Activated T-helper 17 cell treated with anti-CD3 and anti-CD28 coated beads, Interleukin-2, amount 50 U/mL, for 72 hours (primary cell): Measurements from ENCODE around the gene ACVR1C. TPM values are rescaled to one million over a fixed set of nuclear protein-coding genes. Genes with fewer than 3 reads are reported as not detected.

Experiments used
- ATAC-seq: fragments of 150-1000 bp; cut with Tn5 transposase; replicated peaks from 2 replicates; pipeline ENCODE4 v1.10.0; 2021; ENCODE audit warnings: mild to moderate bottlenecking, moderate library complexity
- H3K27ac Mint-ChIP-seq: one replicate; pipeline ENCODE4 v1.8.0; 2022; ENCODE audit warnings: mixed read lengths
- H3K27me3 Mint-ChIP-seq: one replicate; pipeline ENCODE4 v1.8.0; 2022; ENCODE audit warnings: mixed read lengths
- H3K36me3 Mint-ChIP-seq: one replicate; pipeline ENCODE4 v1.8.0; 2022; ENCODE audit warnings: low read depth, mild to moderate bottlenecking, mixed read lengths
- H3K4me1 Mint-ChIP-seq: one replicate; pipeline ENCODE4 v1.8.0; 2022; ENCODE audit warnings: mixed read lengths
- H3K4me3 Mint-ChIP-seq: one replicate; pipeline ENCODE4 v1.8.0; 2022; ENCODE audit warnings: mild to moderate bottlenecking, mixed read lengths
- H3K9me3 Mint-ChIP-seq: one replicate; pipeline ENCODE4 v1.8.0; 2022; ENCODE audit warnings: mixed read lengths
- total RNA-seq, 2 donors: library from RNA; stranded (reverse); gene quantifications; one replicate each; pipeline ENCODE4 v1.2.3, GENCODE V29; 2022

ACVR1C gene
- total RNA-seq: 1 to 10 TPM; 1.1 to 2.8 TPM

DNA sequence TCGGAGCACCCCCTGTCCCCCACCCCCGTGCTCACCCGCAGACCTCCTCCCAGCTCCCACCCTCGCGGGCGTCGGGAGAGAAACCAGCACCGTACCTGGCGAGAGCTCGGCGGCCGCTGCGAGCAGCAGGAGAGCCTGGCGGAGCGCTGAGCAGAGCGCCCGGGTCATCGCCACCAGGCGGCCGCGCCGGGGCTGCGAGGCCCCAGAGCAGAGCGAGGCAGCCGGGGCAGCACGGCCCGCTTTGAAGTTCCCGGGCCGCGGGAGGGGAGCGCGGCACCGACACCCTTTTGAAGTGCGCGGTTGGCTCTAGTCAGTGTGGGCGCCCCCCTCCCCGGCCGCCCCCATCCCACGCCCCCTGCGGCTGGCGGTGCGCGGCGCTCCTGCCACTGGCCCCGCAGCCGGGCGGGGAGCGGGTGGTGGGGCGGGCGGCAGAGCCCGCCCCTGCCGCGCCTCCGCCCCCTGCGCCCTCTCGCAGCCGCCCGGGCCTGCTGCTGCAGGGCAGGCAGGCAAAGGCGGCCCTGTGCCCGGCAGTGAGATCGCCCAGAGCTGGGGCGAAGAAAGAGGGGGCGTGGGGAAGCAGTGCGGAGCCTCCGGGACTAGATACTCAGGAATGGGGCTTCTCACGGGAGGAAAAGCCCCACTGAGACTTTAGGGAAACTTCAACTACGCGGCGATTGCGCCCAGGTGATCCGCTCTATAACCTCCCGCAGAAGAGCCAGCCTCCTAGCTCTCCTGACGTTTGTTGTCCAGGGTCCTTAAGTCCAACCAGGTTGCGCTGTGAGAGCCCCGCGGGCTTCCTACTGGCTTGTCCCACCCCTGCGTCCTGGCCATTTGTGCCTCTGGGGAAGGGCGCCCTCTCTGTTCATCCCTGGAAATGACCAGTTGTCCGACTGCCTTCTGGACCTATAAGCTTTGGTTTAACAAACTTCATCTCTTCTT lies at the start of gene ACVR1C:
ACVR1C (minus strand) TSS at position 388 of the 939 bp plus-strand sequence; CDS start at position 168, 220 bp downstream.
- peak; percentile 83 for ATAC-seq
- peak within 1 kb of the TSS; percentile 91 for H3K27ac Mint-ChIP-seq
- H3K36me3 Mint-ChIP-seq: no peaks in the 10 kb centered on the region

DNA sequence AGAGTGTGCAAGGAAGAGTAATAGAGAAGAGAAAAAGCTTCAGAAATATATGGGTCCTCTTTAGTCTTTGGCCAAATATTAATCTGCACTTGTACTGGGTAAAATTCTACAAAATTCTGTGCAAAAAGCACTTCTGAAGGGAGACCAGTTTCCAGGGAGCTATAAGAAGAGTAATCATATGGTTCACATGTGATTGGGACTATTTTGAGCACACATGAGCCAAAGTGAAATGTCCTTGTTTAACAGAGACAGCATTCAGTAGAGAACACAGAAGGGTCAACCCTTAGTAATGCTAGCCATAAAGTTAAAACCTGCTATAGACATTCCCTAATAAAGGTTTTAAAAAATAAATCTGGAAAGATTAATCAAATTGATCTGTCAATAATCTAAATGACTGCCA lies 49.3 kb upstream of the ACVR1C start:
- ATAC-seq: no peak
- Mint-ChIP-seq H3K27me3 (no peaks in the 10 kb centered on the region), H3K9me3 (no peaks in the 10 kb centered on the region), H3K27ac (no peak overlapping the region), H3K36me3 (no peaks in the 10 kb centered on the region), H3K4me3 (no peak overlapping the region), H3K4me1 (no peaks in the 10 kb centered on the region)

More for the DNA sequence above, at the start of gene ACVR1C:
- no peaks in the 10 kb centered on the region for H3K9me3 Mint-ChIP-seq
- peaks cover 14% of the 10 kb centered on the region for H3K4me1 Mint-ChIP-seq
- peak within 1 kb of the TSS; percentile 93 for H3K4me3 Mint-ChIP-seq
- no peaks in the 10 kb centered on the region for H3K27me3 Mint-ChIP-seq

DNA sequence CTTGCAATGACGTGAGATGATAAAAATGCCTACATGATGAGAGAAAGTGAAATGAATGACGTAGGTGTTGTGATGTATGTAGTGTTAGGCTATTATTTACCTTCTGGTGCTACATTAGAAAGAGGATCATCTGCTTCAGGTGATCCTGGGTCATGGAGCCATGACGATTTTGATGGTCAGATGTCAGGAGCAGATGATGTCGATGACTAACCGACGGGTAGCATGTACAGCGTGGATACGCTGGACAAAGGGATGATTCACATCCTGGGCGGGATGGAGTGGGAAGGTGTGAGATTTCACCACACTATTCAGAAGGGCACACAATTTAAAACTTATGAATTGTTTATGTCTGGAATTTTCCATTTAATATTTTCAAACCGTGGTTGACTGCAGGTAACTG lies 43.5 kb upstream of the ACVR1C start:
- Mint-ChIP-seq H3K27ac (no peak overlapping the region), H3K27me3 (no peaks in the 10 kb centered on the region), H3K36me3 (no peaks in the 10 kb centered on the region), H3K4me1 (no peaks in the 10 kb centered on the region), H3K4me3 (no peak overlapping the region), H3K9me3 (no peaks in the 10 kb centered on the region)
- ATAC-seq: no peak

DNA sequence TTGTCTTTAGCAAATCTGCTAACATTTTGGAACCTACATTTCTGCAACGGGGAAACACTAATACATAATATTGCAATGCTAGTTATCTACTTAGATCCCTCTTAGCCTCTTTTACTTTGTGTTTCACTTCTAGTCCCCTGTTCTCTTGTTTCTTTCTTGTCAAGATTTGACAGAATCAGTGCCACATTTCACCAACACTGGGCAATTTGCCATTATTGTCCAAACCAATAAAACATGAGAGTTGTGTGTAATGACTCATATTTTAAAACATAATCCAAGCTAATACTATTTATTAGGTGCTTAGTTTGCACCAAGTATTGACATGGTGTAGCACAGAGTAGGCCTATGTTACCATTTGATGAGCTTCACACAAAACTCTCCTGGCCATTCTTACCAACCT lies 33.7 kb upstream of the ACVR1C start:
- ATAC-seq: no peak
- Mint-ChIP-seq H3K9me3 (peaks cover 4% of the 10 kb centered on the region), H3K27me3 (no peaks in the 10 kb centered on the region), H3K36me3 (no peaks in the 10 kb centered on the region), H3K4me1 (no peaks in the 10 kb centered on the region), H3K4me3 (no peak overlapping the region), H3K27ac (no peak overlapping the region)

DNA sequence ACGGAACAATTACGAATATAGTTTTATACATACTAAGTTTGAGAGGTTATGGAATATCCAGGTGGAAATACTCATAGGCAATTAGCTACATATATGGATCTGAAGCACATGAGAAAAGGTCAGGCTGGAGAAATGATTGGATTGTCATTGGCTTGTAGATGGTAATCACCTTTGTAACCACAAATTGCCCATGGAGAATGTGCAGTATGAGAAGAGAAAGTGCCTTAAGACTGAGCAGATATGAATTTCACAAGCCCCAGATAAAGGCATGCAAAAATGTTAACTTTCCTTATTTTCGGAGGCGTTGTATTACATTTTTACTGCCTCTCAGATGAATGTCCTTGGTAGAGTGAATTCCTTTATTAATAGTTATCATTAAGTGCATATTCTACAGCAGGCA lies 33.1 kb upstream of the ACVR1C start:
- ATAC-seq: no peak
- Mint-ChIP-seq H3K27ac (no peak overlapping the region), H3K4me3 (no peak overlapping the region), H3K36me3 (no peaks in the 10 kb centered on the region), H3K4me1 (no peaks in the 10 kb centered on the region), H3K9me3 (peaks cover 4% of the 10 kb centered on the region), H3K27me3 (no peaks in the 10 kb centered on the region)

DNA sequence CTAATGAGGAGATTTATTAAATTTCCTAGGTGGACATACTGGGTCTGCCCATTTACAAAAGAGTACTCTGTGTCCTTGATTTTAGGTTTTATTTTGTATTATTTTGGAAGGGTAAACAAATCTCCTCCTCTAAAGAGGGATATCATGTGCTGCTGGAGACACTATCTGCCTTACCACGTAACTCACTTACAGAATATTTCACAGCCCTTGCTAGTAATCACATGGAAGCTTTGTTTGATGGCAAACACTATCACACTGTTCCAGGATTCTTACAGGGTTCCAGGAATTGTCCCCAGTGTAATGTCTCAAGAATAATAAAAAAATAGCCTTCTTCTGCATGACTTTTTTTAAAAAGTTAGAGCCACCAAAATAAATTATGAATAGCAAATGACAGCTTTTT lies 29.2 kb upstream of the ACVR1C start:
- H3K4me3 Mint-ChIP-seq: no peak overlapping the region
- no peaks in the 10 kb centered on the region for H3K4me1 Mint-ChIP-seq
- H3K9me3 Mint-ChIP-seq: peaks cover 4% of the 10 kb centered on the region
- H3K27me3 Mint-ChIP-seq: no peaks in the 10 kb centered on the region
- no peak for ATAC-seq
- no peak overlapping the region for H3K27ac Mint-ChIP-seq
- H3K36me3 Mint-ChIP-seq: no peaks in the 10 kb centered on the region

DNA sequence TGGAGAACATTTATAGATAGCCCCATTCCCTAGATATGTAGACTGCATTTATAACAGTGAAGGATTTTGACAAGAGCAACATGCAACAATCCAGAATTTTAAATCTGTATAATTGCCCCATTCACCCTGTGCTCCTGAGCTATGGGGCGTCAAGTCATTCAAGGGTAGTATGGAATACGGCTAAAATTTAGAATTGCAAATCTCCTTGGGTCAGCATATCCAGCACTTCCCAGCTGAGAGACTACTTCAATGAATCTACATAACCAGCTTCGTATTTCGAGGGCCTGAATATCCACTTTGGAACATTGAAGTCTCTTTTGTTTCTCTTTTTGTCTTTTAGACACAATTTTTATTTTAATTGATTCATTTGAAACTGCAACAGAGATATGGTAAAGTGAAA lies 28.4 kb upstream of the ACVR1C start:
- H3K4me3 Mint-ChIP-seq: no peak overlapping the region
- H3K4me1 Mint-ChIP-seq: no peaks in the 10 kb centered on the region
- no peak overlapping the region for H3K27ac Mint-ChIP-seq
- H3K9me3 Mint-ChIP-seq: peaks cover 4% of the 10 kb centered on the region
- ATAC-seq: no peak
- H3K36me3 Mint-ChIP-seq: no peaks in the 10 kb centered on the region
- no peaks in the 10 kb centered on the region for H3K27me3 Mint-ChIP-seq

DNA sequence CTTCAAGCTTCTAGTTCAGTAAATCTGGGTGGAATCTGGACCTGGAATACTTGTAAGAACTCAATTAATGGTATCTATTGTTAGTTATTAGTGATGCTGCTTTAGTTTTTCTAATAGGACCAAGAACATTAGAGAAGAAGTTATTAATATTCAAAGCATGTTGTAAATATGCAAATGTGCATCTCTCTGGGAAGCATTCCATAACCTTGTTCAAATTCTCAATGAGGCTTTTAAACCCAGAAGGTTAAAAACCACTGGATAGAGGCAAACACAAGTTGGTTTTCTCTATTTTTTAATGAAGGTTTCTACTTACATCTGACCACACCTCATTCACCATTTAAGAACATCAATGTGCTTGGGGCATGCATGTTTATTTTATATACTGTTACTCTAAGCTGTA lies 16.1 kb upstream of the ACVR1C start:
- no peaks in the 10 kb centered on the region for H3K4me1 Mint-ChIP-seq
- no peaks in the 10 kb centered on the region for H3K36me3 Mint-ChIP-seq
- no peak for ATAC-seq
- peaks cover 3% of the 10 kb centered on the region for H3K27me3 Mint-ChIP-seq
- no peaks in the 10 kb centered on the region for H3K9me3 Mint-ChIP-seq
- H3K4me3 Mint-ChIP-seq: no peak overlapping the region
- H3K27ac Mint-ChIP-seq: no peak overlapping the region

DNA sequence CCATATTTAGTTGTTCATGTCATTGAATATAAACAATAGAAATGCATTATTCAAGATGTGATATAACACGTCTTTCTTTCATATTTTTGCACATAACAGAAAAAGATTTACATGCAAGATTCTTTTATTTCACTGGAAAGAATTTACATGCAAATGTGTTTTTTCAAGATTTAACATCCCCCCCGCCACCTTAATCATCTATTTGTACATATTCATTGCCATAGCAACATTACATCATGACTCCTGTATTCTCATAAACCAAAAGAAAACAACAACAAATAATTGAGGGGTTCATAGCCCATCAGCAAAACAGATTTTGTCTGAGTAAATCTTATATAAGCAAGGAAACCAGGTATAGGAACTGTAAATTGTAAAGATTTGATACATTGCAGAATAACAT lies 3.2 kb upstream of the ACVR1C start:
- Mint-ChIP-seq H3K27ac (no peak overlapping the region), H3K27me3 (peaks cover 8% of the 10 kb centered on the region), H3K9me3 (no peaks in the 10 kb centered on the region), H3K4me1 (peaks cover 9% of the 10 kb centered on the region), H3K4me3 (no peak overlapping the region), H3K36me3 (no peaks in the 10 kb centered on the region)
- no peak for ATAC-seq

DNA sequence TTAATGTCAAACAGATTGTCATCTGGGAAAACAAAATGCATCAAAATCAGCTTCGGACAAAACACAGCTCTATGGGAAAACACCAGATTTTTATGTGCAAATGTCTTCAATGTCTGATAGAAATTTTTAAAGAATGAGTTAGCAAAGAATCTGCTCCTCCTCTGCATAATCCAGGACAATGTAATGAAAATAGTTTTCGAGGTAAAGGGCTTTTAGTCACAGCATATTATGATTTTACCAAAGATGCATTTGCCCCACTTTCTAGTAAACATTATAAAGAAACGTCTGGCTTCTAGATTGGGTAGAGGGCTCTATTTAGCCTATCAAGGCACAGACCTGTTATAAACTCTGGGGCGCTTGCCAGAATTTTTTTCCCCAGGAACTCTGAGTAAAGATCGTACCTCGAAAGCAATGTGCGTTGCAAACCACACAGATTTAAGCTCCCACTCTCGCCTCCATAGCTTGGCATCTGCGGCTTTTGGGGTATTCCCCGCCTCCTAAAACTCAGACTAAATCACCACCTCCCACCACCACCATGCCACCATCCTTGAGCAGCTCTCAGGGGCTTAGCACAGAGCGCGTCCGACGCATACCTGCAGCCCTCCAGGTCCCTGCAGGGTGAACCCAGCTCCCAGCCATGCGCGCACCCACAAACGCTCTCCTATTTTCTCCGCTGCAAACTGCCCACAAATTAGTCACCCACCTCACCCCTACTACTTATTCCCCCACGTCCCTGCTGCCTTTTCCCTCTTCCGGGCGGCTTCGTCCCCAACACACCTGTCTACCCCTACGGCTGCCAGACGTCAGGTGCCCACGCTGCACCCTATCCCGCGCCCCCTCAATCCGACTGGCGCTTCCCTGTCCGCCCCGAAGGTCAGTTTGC lies 829 bp downstream of the ACVR1C start:
- Mint-ChIP-seq H3K4me3 (peak overlapping the region; percentile 93), H3K27me3 (no peaks in the 10 kb centered on the region), H3K4me1 (peaks cover 14% of the 10 kb centered on the region), H3K36me3 (no peaks in the 10 kb centered on the region), H3K9me3 (no peaks in the 10 kb centered on the region), H3K27ac (peak overlapping the region; percentile 91)
- ATAC-seq: peak; percentile 67

DNA sequence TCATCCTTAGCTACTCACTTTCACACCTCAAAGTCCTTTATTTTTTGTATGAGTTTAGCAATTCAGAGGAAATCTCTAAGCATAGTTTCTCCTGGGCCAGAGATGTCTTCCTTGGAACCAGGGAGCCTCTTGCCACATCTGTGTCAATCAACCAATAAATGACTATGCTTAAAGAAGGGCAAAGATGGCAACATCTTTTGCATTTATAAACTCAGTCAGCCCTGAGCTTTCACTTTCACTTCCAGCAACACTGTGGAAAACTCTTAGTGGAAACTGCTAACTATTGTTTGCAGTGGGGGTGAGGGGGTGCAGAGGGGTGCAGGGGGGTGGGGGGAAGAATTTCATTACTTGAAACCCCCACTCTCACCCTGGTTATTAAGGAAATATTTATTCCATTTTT lies 3.4 kb downstream of the ACVR1C start:
- Mint-ChIP-seq H3K4me3 (peak overlapping the region; percentile 66), H3K36me3 (no peaks in the 10 kb centered on the region), H3K27me3 (no peaks in the 10 kb centered on the region), H3K4me1 (peaks cover 14% of the 10 kb centered on the region), H3K27ac (peak overlapping the region; percentile 18), H3K9me3 (peaks cover 4% of the 10 kb centered on the region)
- peak; percentile 22 for ATAC-seq

DNA sequence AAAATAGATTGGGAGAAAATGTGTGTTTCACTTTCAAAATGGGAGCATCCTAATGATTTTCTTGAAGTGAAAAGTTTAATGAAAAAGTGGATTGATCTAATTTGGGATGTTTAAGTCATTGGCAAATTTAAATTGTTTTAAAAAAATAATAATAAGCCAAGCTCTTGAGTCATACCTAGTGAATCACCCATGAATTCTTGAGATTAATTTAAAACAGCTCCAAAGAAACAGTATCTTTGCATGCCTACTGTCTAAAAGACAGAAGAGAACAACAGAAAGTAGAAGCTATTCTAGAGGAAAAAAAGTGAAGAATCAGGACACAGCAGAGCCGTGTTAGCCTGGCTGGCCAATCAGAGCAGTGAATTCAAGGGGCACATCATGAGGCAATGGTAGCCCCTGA lies 7.7 kb downstream of the ACVR1C start:
- peaks cover 4% of the 10 kb centered on the region for H3K9me3 Mint-ChIP-seq
- no peak for ATAC-seq
- H3K27ac Mint-ChIP-seq: no peak overlapping the region

DNA sequence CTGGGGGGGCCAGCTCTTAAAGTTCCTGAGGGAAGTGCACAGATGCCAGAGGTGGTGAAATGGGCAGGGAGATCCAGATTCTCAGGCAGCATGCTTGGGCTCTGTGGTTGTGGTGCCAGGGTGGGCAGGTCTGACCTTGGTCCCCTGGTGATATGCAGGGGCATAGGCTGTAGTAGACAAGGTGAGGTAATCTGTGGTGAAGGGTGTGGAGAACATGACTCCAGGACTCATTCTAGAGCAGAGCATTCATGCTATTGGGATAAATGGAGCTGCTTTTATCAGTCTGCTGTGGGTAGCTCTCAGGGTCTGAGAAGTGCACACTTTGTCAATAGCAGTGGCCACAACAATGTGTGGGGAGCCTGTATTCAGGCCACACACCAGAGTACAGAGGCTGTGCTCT lies 16.9 kb downstream of the ACVR1C start:
- Mint-ChIP-seq H3K27ac (no peak overlapping the region), H3K27me3 (no peaks in the 10 kb centered on the region), H3K4me1 (peaks cover 2% of the 10 kb centered on the region), H3K36me3 (no peaks in the 10 kb centered on the region), H3K9me3 (peaks cover 8% of the 10 kb centered on the region), H3K4me3 (no peak overlapping the region)
- ATAC-seq: no peak

More for the DNA sequence above, 7.7 kb downstream of the ACVR1C start:
- Mint-ChIP-seq H3K27me3 (no peaks in the 10 kb centered on the region), H3K4me1 (peaks cover 5% of the 10 kb centered on the region), H3K36me3 (no peaks in the 10 kb centered on the region), H3K4me3 (no peak overlapping the region)

DNA sequence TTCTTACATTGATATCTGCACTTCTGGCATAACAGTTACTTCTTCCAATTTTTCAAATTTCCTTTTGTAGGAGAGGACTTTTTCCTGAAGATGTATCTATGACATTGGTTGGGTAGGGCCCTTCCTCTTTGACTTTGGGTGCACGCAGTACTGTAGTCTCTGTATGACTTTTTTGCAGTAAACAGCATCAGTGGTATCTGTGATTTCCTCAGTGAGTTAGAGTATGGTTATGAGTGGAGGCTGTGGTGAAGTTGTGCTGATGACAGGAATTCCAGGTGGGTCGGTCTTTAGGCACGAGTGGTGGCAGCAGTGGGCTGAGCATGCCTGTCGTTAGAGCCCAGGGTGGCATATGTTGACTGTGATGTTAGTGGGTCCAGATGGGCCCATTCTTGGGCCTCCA lies 17.6 kb downstream of the ACVR1C start:
- Mint-ChIP-seq H3K4me3 (no peak overlapping the region), H3K27ac (no peak overlapping the region), H3K9me3 (peaks cover 8% of the 10 kb centered on the region), H3K36me3 (no peaks in the 10 kb centered on the region), H3K27me3 (no peaks in the 10 kb centered on the region), H3K4me1 (peaks cover 3% of the 10 kb centered on the region)
- ATAC-seq: peak; percentile 9

DNA sequence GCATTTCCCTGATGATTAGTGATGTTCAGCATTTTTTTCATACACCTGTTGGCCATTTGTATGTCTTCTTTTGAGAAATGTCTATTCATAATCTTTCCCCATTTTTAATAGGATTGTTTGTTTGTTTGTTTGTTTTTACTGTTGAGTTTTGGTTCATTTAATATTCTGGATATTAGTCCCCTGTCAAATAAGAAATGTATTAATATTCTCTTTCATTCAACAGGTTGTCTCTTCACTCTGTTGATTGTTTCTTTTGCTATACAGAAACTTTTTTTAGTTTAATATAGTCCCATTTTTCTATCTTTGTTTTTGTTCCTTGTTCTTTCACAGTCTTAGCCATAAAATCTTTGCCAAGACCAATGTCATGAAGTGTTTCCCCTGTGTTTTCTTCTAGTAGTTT lies 22.1 kb downstream of the ACVR1C start:
- Mint-ChIP-seq H3K27me3 (no peaks in the 10 kb centered on the region), H3K4me3 (no peak overlapping the region), H3K27ac (no peak overlapping the region), H3K36me3 (no peaks in the 10 kb centered on the region), H3K4me1 (peaks cover 7% of the 10 kb centered on the region), H3K9me3 (peaks cover 4% of the 10 kb centered on the region)
- ATAC-seq: no peak
